NCI-H510A treated with DMSO at 0.1 percent for 48 hours (cell line): ENCODE data around the gene PPRC1.

Source experiments
- DNase-seq: peaks from one replicate; lab custom pipeline; 2025; lab: John Stamatoyannopoulos, UW

PPRC1 gene

DNA sequence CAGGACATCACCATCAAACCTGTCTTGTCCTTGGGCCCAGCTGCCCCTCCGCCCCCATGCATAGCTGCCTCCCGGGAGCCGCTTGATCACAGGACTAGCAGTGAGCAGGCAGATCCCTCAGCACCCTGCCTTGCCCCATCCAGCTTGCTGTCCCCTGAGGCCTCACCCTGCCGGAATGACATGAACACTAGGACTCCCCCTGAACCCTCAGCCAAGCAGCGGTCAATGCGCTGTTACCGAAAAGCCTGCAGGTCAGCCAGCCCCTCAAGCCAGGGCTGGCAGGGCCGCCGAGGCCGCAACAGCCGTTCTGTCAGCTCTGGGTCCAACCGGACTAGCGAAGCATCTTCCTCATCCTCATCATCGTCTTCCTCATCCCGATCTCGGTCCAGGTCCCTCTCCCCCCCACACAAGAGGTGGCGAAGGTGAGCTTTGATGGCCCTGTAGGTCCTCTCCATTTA is 14.2 kb downstream of the PPRC1 start:
- no peak for DNase-seq

DNA sequence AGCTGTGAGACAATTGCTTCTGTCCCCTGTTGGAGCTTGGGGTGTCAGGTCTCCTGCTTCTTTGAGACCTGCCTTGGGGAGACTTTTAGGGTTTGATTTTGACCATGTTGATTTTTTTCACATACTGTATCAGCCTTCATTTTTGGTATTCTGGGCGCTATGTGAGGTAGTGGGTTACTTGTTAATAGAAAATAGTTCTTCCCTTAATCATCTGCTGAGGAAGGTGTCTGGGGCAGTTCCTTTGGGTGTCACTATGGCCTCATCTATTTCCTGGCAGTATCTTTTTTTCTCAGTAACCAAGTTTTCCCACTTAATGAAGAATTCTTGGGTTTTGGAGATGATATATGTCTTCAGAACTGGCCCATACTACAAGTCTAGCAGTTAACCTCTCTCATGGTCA is 14.7 kb downstream of the PPRC1 start:
- DNase-seq, result no peak

DNA sequence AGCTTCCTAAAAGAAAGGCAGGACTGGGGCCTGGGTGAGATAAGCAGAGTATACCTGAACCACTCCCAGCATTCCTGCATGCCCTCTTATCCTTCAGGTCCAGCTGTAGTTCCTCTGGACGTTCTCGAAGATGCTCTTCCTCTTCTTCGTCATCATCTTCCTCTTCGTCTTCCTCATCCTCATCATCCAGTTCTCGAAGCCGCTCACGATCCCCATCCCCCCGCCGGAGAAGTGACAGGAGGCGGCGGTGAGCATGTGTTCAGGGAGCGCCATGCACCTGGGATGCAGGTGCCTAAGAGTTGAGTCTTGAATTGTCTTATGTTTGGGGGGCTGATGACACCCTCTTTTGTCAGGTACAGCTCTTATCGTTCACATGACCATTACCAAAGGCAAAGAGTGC is 15.4 kb downstream of the PPRC1 start:
- no peak for DNase-seq

DNA sequence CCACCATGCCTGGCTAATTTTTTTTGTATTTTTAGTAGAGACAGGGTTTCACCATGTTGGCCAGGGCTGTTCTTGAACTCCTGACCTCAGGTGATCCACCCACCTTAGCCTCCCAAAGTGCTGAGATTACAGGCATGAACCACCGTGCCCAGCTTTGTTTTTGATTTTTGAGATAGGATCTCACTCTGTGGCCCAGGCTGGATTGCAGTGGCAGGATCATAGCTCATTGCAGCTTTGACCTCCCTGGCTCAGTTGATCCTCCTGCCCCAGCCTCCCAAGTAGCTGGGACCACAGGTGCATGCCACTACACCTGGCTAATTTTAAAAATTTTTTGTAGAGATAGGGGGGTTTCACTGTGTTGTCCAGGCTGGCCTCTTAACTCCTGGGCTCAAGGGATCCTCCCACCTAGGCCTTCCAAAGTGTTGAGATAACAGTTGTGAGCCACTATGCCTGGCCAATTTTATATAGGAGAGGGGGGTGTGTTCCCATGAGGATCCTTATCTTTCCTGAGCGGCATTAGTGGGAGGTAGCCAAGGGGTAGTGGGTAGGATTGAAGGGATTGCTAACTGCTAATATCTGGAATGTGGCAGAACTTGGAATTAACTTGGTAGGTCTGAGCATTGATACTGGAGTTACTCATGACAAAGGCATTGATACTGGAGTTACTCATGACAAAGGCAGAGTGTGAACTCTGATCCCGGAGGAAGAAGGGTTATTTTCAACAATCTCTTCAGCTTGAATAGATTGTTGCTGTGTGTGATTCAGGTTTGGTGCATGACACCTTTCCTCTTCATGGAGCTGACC is 18.3 kb downstream of the PPRC1 start:
- DNase-seq, result no peak

DNA sequence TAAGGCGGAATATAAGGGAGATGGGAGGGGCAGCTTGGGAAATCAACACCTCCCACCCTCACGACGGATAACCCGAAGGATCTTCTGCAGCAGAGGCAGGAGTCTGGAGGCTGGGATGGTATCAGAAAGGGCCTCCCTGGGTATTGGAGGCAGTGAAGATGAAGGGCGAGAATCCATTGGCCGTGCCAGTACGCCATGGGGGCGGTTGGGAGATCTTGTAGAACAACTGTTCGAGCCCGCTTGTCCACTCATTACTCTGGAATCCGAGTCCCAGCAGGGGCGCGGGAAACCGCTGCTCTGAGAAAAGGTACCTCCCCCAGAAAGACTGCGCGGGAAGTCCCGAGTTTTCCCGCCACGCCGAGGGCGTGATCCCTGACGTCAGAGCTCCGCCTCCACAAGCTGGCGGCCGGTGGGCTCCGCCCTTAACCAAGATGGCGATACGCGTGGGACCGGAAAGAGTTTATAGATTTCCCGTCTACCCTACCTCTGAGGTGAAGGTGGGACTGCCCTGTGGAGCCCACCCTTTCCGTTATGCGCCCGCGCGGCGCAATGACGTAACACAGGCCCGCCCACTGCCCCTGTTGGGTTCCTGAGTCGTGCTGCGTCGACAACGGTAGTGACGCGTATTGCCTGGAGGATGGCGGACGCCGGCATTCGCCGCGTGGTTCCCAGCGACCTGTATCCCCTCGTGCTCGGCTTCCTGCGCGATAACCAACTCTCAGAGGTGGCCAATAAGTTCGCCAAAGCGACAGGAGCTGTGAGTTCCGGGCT is 19.1 kb downstream of the PPRC1 start, which contains the start of gene NOLC1:
Gene NOLC1, plus strand, starts transcription at position 616 of the 771 bp plus-strand sequence. Its CDS starts 22 bp downstream, at position 638.
- peak; percentile 99 for DNase-seq

DNA sequence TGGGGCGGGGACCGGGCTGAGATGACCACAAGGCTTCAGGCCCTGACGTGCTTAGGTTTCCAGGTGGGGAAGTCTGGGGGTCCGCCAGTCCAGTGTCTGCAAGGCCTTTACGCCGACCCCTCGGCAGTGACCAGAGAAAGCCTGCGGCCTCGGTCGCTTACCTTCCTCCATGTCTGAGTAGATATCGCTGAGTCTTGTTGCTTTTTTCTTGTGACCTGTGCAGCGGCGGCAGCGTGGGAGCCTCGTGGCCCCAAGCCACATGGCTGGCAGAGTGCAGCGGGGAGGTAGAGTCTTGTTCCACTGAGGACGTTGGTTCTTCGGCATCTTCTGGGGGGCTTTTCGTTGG is 19.7 kb downstream of the PPRC1 start:
- DNase-seq, result no peak

DNA sequence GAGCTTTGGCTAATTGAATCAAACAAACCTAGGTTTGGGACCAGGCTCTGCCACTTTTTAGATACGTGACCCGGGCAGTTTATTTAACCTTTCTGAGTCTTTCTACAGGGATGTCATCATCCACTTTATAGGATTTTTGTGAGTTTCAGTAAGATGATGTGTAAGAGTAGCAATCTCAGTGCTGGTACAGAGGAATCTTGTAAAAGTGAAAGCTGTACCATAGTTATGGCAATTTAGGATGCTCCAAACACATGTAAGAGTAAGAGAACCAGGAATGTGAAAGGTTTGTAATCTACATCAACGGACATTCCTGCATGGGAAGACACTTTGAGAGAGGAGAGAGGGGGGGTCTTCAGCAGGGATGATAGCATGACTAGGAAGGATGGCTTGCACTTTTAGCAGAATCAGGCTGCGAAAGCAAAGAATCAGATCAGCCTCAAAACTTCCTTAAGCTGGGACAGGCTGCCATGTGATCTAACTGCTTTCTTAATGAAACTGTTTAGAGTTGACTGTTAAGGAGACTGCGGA is 20.3 kb downstream of the PPRC1 start:
- DNase-seq, result no peak

DNA sequence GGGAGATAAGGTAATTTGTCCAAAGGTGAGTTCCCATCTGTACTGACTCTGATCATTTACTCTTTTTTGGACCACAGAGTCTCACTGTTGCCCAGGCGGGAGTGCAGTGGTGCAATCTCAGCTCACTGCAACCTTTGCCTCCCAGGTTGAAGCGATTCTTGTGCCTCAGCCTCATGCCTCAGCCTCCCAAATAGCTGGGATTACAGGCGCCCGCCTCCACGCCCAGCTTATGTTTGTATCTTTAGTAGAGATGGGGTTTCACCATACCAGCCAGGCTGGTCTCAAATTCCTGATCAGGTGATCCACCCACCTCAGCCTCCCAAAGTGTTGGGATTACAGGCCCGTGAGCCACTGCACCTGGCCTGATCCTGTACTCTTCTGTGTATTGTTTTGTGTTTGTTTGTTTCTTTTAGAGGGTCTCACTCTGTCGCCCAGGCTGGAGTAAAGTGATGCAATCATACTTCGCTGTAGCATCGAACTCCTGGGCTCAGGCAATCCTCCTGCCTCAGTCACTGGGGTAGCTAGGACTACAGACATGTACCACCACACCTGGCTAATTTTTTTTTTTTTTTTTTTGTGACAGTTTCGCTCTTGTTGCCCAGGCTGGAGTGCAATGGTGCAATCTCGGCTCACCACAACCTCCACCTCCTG is 21.8 kb downstream of the PPRC1 start:
- no peak for DNase-seq

DNA sequence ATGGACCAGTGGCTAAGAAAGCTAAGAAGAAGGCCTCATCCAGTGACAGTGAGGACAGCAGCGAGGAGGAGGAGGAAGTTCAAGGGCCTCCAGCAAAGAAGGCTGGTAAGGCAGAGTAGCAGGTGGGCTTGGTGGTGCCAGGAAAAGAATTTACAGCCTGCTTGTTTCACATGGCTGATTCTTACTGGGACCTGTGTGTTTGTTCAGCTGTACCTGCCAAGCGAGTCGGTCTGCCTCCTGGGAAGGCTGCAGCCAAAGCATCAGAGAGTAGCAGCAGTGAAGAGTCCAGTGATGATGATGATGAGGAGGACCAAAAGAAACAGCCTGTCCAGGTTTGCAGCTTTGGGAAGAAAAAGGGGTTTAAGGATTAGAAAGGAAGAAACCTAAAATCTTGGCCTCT is 24.4 kb downstream of the PPRC1 start:
- DNase-seq, result peak; percentile 88

DNA sequence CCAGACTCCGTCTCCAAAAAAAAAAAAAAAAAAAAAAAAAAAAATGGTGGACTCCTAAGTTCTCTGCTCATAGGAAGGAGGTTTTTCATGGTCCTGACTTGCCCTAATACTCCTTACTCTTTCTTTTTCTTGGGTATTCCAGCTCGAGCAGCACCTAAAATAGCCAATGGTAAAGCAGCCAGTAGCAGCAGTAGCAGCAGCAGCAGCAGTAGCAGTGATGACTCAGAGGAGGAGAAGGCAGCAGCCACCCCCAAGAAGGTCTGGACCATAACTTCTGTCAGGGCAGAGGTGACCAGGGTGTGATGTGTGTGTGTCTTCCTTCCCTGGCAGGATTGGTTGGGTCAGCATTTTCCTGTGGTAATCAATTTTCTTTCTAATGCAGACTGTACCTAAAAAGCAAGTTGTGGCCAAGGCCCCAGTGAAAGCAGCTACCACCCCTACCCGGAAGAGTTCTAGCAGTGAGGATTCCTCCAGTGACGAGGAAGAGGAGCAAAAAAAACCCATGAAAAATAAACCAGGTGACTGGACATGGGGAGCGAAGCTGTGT is 26.3 kb downstream of the PPRC1 start:
- no peak for DNase-seq

DNA sequence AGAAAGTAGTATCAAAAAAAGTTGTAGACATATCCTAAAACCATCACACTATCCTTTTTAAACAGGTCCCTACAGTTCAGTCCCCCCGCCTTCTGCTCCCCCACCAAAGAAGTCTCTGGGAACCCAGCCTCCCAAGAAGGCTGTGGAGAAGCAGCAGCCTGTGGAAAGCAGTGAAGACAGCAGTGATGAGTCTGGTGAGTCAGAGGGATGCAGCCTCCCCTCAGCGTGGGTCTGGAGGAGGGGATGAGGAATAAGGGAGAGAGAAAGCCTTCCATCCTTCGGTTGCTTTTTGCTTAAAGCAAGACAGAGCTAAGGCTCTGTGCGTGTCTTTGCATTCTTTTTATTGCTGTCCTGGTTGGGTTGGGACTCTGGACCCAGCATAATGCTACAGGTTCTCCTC is 27.0 kb downstream of the PPRC1 start:
- DNase-seq, result no peak

DNA sequence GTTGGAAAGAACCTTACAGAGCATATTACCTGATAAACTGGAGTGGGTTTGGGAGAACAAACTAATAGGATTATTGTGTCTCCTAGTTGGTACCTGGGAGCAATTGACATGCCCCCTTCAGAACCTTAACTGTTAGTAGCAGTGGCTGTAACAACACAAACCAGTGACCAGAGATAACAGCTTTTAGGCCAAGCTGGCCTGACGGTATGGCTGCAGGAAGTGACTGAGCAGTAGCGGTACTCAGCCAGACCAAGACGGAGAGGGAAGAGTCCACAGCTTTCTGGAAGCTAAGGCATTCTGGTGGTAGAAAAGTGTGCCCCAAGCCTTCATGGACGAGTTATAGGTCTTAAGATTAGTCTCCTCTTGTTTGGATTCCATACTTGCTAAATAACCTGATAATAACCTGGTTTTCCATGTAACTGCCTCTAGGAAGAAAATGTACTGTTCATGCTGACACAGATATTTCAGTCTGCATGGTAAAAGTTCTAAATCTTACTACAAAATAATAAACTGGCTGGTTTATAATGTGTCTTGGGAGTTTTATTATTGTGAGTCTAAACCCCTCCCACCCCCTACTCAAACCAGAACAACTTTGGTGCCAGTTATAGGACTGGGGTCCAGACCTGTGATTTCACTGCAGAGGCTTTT is 30.6 kb downstream of the PPRC1 start:
- no peak for DNase-seq

DNA sequence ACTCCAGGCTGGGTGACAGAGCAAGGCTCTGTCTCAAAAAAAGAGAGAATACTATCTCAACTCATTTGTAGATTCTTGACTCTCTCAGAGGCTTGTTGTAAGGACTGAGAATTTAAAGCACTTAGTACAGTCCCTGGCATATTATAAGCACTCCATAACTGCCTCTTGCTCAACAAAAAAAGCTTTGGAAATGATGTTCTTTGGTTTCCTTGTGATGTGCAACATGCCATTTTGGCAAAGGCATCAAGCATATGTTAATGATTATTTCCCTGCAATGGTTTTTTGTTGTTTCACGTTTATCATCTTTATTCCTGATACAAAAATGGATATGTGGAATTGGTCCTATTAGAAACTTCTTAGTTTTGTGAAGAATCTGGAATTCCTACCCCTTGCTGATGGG is 35.0 kb downstream of the PPRC1 start:
- no peak for DNase-seq

DNA sequence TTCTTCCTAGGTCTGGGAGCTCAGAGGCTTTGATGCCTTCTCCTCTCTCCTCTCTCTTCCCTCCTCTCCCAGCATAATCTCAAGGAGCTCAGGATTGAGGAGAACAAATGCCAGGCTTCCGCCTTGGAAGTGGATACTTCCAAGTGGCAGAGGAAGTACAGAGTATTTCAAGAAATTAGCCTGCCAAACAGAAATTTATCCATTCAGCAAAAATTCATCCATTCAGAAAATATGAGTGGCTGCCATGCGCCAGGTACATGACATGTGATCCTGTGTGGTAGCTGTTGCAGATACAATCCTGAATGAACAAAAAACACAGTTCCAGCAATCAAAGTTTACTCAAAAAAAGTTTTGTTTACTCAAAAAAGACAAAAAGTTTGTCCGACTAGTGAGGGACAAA is 37.8 kb downstream of the PPRC1 start:
- no peak for DNase-seq

DNA sequence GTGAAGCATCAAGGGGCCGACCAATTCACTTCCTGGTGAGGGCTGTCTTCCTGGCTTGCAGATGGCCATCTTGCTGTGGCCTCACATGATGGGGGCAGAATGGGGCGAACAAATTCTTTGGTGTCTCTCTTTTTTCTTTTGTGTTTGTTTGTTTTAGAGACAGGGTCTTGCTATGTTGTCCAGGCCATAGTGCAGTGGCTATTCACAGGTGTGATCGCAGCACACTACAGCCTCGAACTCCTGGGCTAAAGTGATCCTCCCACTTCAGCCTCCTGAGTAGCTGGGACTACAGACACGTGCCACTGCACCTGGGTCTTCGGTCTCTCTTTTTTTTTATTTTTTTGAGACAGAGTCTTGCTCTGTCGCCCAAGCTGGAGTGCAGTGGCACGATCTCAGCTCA is 39.4 kb downstream of the PPRC1 start:
- no peak for DNase-seq

DNA sequence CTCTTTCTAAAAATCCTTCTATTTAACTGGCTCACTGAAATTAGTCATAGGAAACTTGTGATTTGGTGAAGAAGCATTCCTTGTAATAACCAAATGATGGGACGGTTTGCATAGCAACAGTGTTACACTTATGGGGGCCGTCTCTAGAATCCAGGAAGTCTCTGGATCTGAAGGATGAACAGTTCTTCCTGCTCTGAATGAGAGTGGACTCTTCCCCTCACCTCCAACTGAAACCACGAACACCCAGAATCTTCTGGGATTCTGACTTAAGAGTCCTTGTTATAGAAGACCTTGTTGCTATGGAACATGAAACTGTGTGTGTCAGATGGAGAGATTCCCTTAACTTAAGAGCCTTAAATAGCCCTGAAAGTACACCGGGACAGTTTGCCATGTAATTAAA is 42.6 kb downstream of the PPRC1 start:
- DNase-seq, result no peak

DNA sequence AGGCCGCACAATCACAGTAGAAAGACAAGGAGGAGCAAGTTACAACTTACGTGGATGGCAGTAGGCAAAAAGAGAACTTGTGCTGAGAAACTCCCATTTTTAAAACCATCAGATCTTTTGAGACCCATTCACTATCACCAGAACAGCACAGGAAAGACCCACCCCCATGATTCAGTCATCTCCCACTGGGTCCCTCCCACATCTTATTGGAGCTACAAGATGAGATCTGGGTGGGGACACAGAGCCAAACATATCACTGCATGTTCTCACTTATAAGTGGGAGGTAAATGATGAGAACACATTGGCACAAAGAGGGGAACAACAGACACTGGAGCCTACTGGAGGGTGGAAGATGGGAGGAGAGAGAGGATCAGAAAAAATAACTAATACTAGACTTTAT is 51.8 kb downstream of the PPRC1 start:
- DNase-seq, result no peak

DNA sequence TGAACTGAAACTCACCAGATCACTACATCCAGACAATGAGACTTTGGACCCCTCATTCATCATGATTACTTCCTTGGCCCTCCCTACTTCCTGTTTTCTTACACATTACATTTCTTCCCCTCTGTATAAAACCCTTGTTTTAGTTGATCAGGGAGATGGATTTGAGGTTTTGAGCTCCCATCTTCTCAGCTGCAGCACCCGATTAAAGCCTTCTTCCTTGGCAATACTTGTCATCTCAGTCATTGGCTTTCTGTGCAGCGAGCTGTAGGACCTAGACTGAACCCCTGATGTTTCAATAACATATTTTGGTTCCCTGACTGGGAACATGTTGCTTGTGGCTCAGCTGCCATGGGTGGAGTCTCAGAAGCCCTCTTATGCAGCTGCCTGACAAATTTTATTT is 52.4 kb downstream of the PPRC1 start:
- DNase-seq, result no peak

DNA sequence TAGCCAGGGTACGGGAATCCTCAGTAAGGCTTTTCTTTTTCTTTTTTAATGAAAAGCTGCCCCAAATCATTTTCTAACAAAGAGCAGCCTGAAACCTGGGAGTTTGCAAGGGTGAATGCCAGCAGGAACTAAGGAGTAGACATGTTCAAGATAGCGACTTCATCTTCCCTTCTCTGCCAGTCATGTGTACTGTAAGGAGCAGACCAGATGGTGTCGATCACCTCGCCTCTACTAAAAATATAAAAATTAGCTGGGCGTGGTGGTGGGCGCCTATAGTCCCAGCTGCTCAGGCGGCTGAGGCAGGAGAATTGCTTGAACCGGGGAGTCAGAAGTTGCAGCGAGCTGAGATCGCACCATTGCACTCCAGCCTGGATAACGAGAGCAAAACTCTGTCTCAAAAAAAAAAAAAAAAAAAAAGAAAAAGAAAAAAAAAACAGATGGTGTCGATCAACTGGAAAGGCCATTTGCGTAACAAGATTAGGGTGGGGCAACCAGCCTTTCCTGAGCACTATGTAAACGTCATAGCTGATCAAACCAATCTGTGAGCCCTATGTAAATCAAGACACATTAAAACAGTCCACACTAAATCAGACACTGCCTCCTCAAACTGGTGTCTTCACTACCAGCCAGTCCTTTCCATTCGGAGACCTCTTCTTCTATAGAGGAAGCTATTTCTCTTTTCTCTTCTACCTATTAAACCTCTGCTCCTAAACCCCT is 53.1 kb downstream of the PPRC1 start:
- DNase-seq, result no peak

DNA sequence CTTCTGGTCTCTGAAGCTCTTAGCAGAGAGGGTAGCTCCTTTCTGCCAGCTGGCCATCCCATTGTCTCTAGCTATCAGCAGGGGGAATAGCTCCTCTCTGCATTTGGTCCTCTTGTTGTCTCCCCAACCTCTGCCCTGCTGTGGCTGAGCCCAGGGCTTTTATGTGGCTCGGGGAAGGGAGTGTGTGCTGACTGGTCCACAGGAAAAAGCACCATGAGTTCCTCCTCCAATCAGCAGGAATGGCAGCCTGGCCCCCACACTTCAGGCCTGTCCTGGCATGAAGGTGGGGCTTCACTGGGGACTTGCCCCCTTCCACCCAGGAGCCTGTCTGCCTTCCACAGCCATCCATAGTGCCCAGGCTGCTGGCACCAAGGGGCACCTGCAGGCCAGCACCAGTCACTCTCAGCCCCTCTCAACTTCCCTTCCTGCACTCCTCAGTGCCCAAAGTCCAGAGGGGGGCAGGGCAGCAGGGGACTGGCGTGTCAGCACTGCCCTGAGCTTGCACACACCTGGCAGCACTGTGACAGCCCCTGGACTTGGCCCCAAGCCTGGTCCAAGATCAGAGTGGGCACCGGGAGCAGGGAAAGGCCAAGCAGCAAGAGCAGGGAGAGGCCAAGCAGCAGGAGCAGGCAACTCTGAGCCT is 55.6 kb downstream of the PPRC1 start:
- DNase-seq, result no peak
